HG02852 (cell line): ENCODE results near the gene AP1B1.

Experiments used
- ATAC-seq: cut with Tn5 transposase; IDR thresholded peaks from one replicate; pipeline ENCODE4 v1.9.1; 2021; ENCODE audit warnings: mild to moderate bottlenecking, moderate library complexity; ENCODE audit not compliant: unreplicated experiment

AP1B1 gene

GRCh38 chr22:29334148-29334547 lies 54.2 kb downstream of the AP1B1 start:
- ATAC-seq: no peak

- ATAC-seq: no peak
Observed at GRCh38 chr22:29332886-29333496, 55.4 kb downstream of the AP1B1 start.

GRCh38 chr22:29331658-29332300 lies 56.6 kb downstream of the AP1B1 start:
- no peak for ATAC-seq

GRCh38 chr22:29331213-29331612 lies 57.2 kb downstream of the AP1B1 start:
- no peak for ATAC-seq

GRCh38 chr22:29330753-29331152 lies 57.6 kb downstream of the AP1B1 start:
- ATAC-seq: no peak

GRCh38 chr22:29330291-29330690 lies 58.1 kb downstream of the AP1B1 start:
- ATAC-seq: no peak

- no peak for ATAC-seq
Observed at GRCh38 chr22:29329581-29329980, 58.8 kb downstream of the AP1B1 start.

GRCh38 chr22:29328566-29329500 lies 59.5 kb downstream of the AP1B1 start:
- ATAC-seq: no peak

GRCh38 chr22:29328055-29328454 lies 60.3 kb downstream of the AP1B1 start:
- no peak for ATAC-seq

GRCh38 chr22:29327089-29327764 lies 61.1 kb downstream of the AP1B1 start:
- no peak for ATAC-seq

- no peak for ATAC-seq
Observed at GRCh38 chr22:29326481-29326880, 61.9 kb downstream of the AP1B1 start.

- no peak for ATAC-seq
Observed at GRCh38 chr22:29325785-29326315, 62.5 kb downstream of the AP1B1 start.

- no peak for ATAC-seq
Observed at GRCh38 chr22:29325356-29325755, 63.0 kb downstream of the AP1B1 start.

GRCh38 chr22:29323641-29324040 lies 64.7 kb downstream of the AP1B1 start:
- no peak for ATAC-seq

GRCh38 chr22:29320546-29320945 lies 67.8 kb downstream of the AP1B1 start:
- no peak for ATAC-seq

- no peak for ATAC-seq
Observed at GRCh38 chr22:29319072-29319471, 69.3 kb downstream of the AP1B1 start.

GRCh38 chr22:29317827-29318454 lies 70.4 kb downstream of the AP1B1 start:
- ATAC-seq: no peak

- ATAC-seq: no peak
Observed at GRCh38 chr22:29316141-29316828, 72.1 kb downstream of the AP1B1 start.

GRCh38 chr22:29315286-29316140 lies 72.9 kb downstream of the AP1B1 start, which contains the start of gene RASL10A:
TSS of gene RASL10A (minus strand) at chr22:29315697. CDS start at chr22:29315246, 451 bp downstream.
- no peak for ATAC-seq
